Activated naive CD4-positive, alpha-beta T cell treated with anti-CD3 and anti-CD28 coated beads for 36 hours (primary cell): ENCODE results near the gene ABO. TPM values are rescaled to one million over a fixed set of nuclear protein-coding genes. Genes with fewer than 3 reads are reported as not detected.
"Not testable (repeated sequence)": the region's sequence is repeated elsewhere in the genome, so short reads cannot be mapped to it uniquely, and the experiment has no call there.

ENCODE experiments used
- CTCF ChIA-PET: fragments of 350-600 bp; sonication (Branson Sonifier 250); formaldehyde crosslinking; loops from one replicate; lab custom pipeline; 2021; ENCODE audit warnings: antibody characterized with exemption; lab: Charles Lee
- DNase-seq: peaks from one replicate; pipeline ENCODE4 v3.0.0-alpha.2; 2020
- H3K27ac Mint-ChIP-seq: one replicate; pipeline ENCODE4 v1.8.0; 2021; ENCODE audit warnings: mild to moderate bottlenecking, mixed read lengths
- H3K27me3 Mint-ChIP-seq: one replicate; pipeline ENCODE4 v1.8.0; 2021; ENCODE audit warnings: low read depth, mixed read lengths
- H3K36me3 Mint-ChIP-seq: one replicate; pipeline ENCODE4 v1.8.0; 2021; ENCODE audit warnings: low read depth, mixed read lengths
- H3K4me1 Mint-ChIP-seq: one replicate; pipeline ENCODE4 v1.8.0; 2021; ENCODE audit warnings: low read depth, mixed read lengths
- H3K4me3 Mint-ChIP-seq: one replicate; pipeline ENCODE4 v1.8.0; 2021; ENCODE audit warnings: mild to moderate bottlenecking, moderate library complexity, mixed read lengths
- H3K9me3 Mint-ChIP-seq: one replicate; pipeline ENCODE4 v1.8.0; 2021; ENCODE audit warnings: mixed read lengths
- intact Hi-C: fragments of 100-400 bp; cut with micrococcal nuclease; formaldehyde crosslinking; loops from one replicate; pipeline ENCODE4 v1.15.1; 2023
- total RNA-seq, 2 experiments: library from RNA; stranded (reverse); gene quantifications; one replicate each; pipeline ENCODE4 v1.2.3, GENCODE V29; 2021

Gene ABO
- not detected for total RNA-seq

- H3K9me3 Mint-ChIP-seq: peaks cover 4% of the 10 kb centered on the region
- CTCF ChIA-PET: no interaction called here
- no peaks in the 10 kb centered on the region for H3K4me1 Mint-ChIP-seq
- no peak for DNase-seq
- no peak within 1 kb of the TSS for H3K4me3 Mint-ChIP-seq
- H3K27ac Mint-ChIP-seq: no peak within 1 kb of the TSS
- H3K36me3 Mint-ChIP-seq: no peaks in the 10 kb centered on the region
- intact Hi-C loops: no loop called here
- peaks cover 44% of the 10 kb centered on the region for H3K27me3 Mint-ChIP-seq
Measured at GRCh38 chr9:133275105-133276000, at the start of gene ABO. TSS of gene ABO (minus strand) at chr9:133275201.

- Mint-ChIP-seq H3K27ac (no peak overlapping the region), H3K4me1 (no peaks in the 10 kb centered on the region), H3K27me3 (no peaks in the 10 kb centered on the region), H3K36me3 (no peaks in the 10 kb centered on the region), H3K9me3 (no peaks in the 10 kb centered on the region), H3K4me3 (no peak overlapping the region)
- intact Hi-C loops: no loop called here
- CTCF ChIA-PET: interaction anchor here (1.5 kb wide), 1 partner anchor 85 kb away, joined by 4 read pairs; no protein-coding TSS in a partner anchor
- DNase-seq: no peak
Measured at GRCh38 chr9:133323991-133324703, 49.1 kb upstream of the ABO start.

- no peak for DNase-seq
- H3K9me3 Mint-ChIP-seq: no peaks in the 10 kb centered on the region
- H3K4me3 Mint-ChIP-seq: no peak overlapping the region
- CTCF ChIA-PET: no interaction called here
- no peaks in the 10 kb centered on the region for H3K4me1 Mint-ChIP-seq
- no peaks in the 10 kb centered on the region for H3K36me3 Mint-ChIP-seq
- no peaks in the 10 kb centered on the region for H3K27me3 Mint-ChIP-seq
- H3K27ac Mint-ChIP-seq: no peak overlapping the region
- intact Hi-C loops: no loop called here
Measured at GRCh38 chr9:133323211-133323610, 48.2 kb upstream of the ABO start.

GRCh38 chr9:133322701-133323100, 47.7 kb upstream of the ABO start:
- CTCF ChIA-PET: no interaction called here
- Mint-ChIP-seq H3K27ac (no peak overlapping the region), H3K27me3 (no peaks in the 10 kb centered on the region), H3K9me3 (no peaks in the 10 kb centered on the region), H3K4me1 (no peaks in the 10 kb centered on the region), H3K36me3 (no peaks in the 10 kb centered on the region), H3K4me3 (no peak overlapping the region)
- no peak for DNase-seq
- intact Hi-C loops: no loop called here

- CTCF ChIA-PET: no interaction called here
- Mint-ChIP-seq H3K4me1 (no peaks in the 10 kb centered on the region), H3K9me3 (no peaks in the 10 kb centered on the region), H3K27me3 (no peaks in the 10 kb centered on the region), H3K36me3 (no peaks in the 10 kb centered on the region), H3K4me3 (no peak overlapping the region), H3K27ac (no peak overlapping the region)
- no peak for DNase-seq
- intact Hi-C loops: no loop called here
Measured at GRCh38 chr9:133321411-133321935, 46.5 kb upstream of the ABO start.

GRCh38 chr9:133320421-133320881, 45.5 kb upstream of the ABO start:
- CTCF ChIA-PET: interaction anchor here (0.6 kb wide), 1 partner anchor 84 kb away, joined by 3 read pairs; no protein-coding TSS in a partner anchor
- Mint-ChIP-seq H3K27me3 (no peaks in the 10 kb centered on the region), H3K36me3 (no peaks in the 10 kb centered on the region), H3K4me1 (no peaks in the 10 kb centered on the region), H3K27ac (no peak overlapping the region), H3K9me3 (no peaks in the 10 kb centered on the region), H3K4me3 (no peak overlapping the region)
- intact Hi-C loops: no loop called here
- DNase-seq: no peak

- H3K27ac Mint-ChIP-seq, CTCF ChIA-PET, H3K4me3 Mint-ChIP-seq, DNase-seq, H3K4me1 Mint-ChIP-seq, H3K36me3 Mint-ChIP-seq, intact Hi-C loops, H3K9me3 Mint-ChIP-seq, H3K27me3 Mint-ChIP-seq: not testable (repeated sequence)
Measured at GRCh38 chr9:133317551-133317950, 42.5 kb upstream of the ABO start.

GRCh38 chr9:133315997-133316396, 41.0 kb upstream of the ABO start:
- no peaks in the 10 kb centered on the region for H3K27me3 Mint-ChIP-seq
- CTCF ChIA-PET: no interaction called here

GRCh38 chr9:133309608-133310007, 34.6 kb upstream of the ABO start:
- Mint-ChIP-seq H3K4me3 (no peak overlapping the region), H3K9me3 (no peaks in the 10 kb centered on the region), H3K36me3 (no peaks in the 10 kb centered on the region), H3K27me3 (peaks cover 11% of the 10 kb centered on the region), H3K27ac (no peak overlapping the region), H3K4me1 (no peaks in the 10 kb centered on the region)
- CTCF ChIA-PET: no interaction called here
- no peak for DNase-seq
- intact Hi-C loops: no loop called here

More at GRCh38 chr9:133315997-133316396, 41.0 kb upstream of the ABO start:
- no peak overlapping the region for H3K4me3 Mint-ChIP-seq
- intact Hi-C loops: no loop called here
- H3K36me3 Mint-ChIP-seq: no peaks in the 10 kb centered on the region
- H3K27ac Mint-ChIP-seq: no peak overlapping the region
- no peaks in the 10 kb centered on the region for H3K9me3 Mint-ChIP-seq
- H3K4me1 Mint-ChIP-seq: no peaks in the 10 kb centered on the region
- no peak for DNase-seq

GRCh38 chr9:133307301-133307700, 32.3 kb upstream of the ABO start:
- Mint-ChIP-seq H3K4me3 (no peak overlapping the region), H3K27ac (no peak overlapping the region), H3K36me3 (no peaks in the 10 kb centered on the region), H3K4me1 (no peaks in the 10 kb centered on the region), H3K27me3 (peaks cover 11% of the 10 kb centered on the region), H3K9me3 (no peaks in the 10 kb centered on the region)
- intact Hi-C loops: no loop called here
- DNase-seq: no peak
- CTCF ChIA-PET: no interaction called here

- H3K9me3 Mint-ChIP-seq: no peaks in the 10 kb centered on the region
- H3K27me3 Mint-ChIP-seq: peaks cover 11% of the 10 kb centered on the region
- no peak for DNase-seq
- CTCF ChIA-PET: interaction anchor here (1.1 to 1.2 kb wide), 2 partner anchors 14 to 103 kb away, joined by 3 read pairs; no protein-coding TSS in a partner anchor
- H3K4me3 Mint-ChIP-seq: no peak overlapping the region
- intact Hi-C loops: no loop called here
- H3K27ac Mint-ChIP-seq: no peak overlapping the region
- no peaks in the 10 kb centered on the region for H3K4me1 Mint-ChIP-seq
- H3K36me3 Mint-ChIP-seq: no peaks in the 10 kb centered on the region
Measured at GRCh38 chr9:133306242-133307204, 31.5 kb upstream of the ABO start.
